ENCODE data around the gene C1QL3.

Gene C1QL3

DNA sequence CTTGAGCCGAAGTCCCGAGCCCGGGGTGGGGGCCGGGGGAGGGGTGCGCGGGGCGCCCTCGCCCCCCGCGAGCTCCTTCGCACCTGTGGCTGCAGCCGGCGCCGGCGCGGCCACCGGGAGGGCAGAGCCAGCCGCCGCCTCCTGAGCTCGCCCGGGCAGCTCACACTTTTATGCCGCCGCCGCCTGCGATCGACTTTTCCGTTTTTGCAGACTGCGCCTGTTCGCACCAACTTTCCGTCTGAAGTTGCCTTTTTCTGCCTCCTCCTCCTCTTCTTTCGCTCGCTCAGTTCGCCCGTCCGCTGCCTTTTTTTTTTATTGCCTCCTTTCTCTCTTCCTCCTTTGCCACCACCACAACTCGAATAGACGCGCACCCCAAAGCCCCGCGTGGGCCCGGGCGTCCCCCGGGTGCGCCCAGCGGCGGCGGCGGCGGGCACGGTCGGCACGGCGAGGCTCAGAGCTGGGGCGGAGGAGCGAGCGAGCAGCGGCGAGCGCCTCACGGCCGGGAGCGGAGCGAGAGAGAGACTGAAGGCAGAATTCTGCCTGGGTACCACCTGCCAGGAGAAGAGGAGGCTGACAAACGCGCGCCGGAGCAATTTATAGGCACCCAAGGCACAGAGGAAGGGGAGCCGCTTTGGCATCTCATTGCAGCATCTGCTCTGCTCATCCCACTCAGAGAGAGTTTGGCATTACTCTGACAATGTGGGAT lies at the start of gene C1QL3:
Gene C1QL3, minus strand, starts transcription at position 569 of the 706 bp plus-strand sequence. CDS start 814 bp downstream, outside the sequence.
- peak; percentile 63 for DNase-seq (ENCODE audit: low read depth, low spot score)

DNA sequence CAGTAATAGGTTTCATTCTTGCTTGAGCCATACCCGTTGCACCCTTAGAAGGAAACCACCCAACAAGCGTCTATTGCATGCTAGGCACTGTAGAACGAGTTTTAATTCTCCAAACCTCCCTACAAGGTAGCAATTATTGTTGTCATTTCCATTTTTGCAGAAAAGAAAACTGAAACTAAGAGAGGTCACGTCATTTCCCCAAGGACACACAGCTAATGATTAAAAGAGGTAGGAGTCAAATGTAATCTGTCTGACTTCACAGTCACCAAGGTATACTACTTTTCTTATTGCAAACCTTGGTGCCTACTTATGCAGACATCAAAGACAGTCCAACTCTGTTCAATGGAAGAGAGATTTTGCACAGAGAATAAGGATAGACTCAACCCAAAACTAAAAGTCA lies 49.1 kb upstream of the C1QL3 start:
- no peak for DNase-seq (ENCODE audit: low read depth, low spot score)

DNA sequence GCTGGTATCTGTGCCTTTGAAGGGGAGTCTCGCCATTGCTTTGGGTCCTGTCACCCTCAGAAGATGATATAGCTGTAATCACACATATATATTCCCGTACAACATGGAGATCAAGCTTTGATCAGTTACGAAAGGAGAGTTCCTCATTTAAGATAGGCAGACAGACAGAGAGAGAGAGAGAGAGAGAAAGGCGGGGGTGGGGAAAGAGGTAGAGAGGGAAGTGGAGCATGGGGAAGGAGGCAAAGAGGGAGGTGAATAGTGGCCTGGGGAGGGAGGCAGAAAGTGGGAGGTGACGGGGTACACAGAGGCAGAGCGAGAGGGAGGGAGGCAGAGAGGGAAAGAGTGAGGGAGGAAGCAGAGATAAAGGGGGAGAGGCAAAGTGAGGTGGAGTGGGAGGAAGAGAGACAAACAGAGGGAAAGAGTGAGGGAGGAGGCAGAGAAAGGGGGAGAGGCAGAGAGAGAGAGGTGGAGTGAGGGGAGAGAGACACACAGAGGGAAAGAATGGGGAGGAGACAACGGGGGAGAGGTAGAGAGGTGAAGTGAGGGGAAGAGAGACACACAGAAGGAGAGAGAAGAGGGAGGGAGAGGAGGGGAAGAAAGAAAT lies 44.6 kb upstream of the C1QL3 start:
- DNase-seq (ENCODE audit: low read depth, low spot score), result no peak

DNA sequence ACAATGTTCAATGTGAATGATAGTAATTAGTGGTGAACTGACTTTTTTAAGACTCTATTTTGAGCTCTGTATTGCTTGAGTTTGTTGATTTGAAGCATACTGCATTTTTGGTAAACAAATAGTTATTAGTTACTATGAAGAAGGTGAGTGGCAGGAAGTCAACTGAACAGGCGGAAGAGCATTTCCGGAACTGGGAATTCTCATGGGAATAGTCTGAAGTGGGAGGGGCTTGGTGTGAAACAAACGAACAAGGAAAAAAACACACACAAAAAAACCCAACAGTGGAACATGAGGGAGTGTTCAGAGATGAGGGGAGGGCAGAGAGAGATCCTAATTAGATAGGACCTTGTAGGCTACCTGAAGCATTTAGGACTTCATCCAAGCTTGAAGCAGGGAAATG lies 43.9 kb upstream of the C1QL3 start:
- no peak for DNase-seq (ENCODE audit: low read depth, low spot score)

DNA sequence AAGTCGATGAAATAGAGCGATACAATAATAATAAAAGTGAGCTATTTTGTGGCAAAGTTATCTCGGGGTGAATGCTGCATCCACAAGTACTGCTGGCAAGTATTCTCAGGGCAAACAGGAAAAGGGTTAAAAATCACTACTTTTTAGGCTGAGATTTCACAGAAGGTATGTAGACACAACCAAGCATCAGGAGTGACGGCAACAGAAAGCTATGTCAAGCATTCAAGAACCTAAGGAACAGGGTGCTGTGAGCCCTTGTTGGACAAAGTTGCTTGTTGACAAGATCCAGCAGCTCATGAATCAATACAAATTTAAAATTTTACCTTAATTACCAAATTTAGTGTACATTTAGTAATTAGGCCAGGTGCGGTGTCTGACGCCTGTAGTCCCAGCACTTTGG lies 41.2 kb upstream of the C1QL3 start:
- DNase-seq (ENCODE audit: low read depth, low spot score), result no peak

DNA sequence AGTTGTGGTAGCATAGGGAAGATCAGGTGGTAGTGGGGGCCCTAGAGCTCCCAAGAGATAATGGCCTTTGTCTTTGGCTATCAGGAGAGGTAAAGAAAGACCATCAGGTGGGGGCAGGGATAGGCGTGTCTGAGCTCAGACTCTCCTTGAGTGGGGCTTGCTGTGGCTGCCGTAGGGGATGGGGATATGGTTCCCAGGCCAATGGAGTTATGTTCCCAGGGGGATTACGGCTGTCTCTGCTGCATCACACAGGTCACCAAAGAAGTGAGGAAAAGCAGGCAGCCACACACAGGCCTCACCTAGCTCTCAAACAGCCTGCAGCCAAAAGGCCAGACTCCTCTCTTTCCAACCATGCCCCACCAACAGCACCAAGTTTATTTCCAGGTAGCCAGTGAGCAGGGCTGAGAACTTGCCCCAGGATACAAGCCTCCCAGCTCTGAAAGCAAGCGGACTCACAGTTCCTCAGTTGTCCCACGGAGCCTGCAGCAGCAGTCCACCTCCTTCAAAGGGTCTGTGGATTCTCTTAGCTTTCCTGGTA lies 37.6 kb upstream of the C1QL3 start:
- no peak for DNase-seq (ENCODE audit: low read depth, low spot score)

DNA sequence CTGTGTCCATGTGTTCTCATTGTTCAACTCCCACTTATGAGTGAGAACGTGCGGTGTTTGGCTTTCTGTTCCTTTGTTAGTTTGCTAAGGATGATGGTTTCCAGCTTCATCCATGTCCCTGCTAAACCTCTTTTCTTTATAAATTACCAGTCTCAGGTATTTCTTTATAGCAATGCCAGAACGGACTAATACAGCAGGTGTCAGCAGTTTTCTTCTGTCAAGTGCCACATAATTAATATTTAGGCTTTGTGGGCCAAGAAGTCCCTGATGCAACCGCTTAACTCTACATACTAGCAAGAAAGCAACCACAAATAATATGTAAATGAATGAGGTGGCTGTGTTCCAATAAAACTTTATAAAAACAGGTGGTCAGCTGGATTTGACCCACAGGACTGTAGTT lies 26.3 kb upstream of the C1QL3 start:
- DNase-seq (ENCODE audit: low read depth, low spot score), result no peak

DNA sequence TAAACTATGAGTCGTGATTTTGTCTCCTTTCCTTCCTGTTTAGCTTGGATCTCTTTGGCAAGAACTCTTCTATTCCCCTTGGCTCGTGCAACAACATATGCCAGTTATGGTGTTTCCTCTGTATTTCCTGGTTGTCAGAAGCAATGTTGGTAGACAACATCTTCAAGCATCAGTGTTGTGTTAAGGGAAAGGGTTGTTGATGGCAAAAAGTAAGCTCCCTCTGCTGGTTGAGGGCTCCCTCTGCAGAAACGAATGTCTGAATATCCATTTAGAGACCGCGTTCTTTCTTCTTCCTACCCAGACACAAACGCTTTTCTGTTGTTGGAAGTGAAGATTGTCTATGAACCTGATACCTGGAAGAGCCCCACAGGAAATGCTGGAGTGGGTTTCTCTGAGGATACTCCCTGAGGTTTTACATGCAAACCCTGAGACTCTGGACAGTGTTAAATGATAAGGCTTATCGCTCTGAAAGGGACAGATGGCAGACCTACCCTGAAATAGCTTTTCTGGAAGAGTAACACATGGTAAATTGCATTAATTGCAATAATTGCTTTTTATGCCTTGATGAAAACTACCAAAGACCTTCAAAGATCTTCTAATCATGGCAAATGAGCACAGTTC lies 23.5 kb upstream of the C1QL3 start:
- peak; percentile 33 for DNase-seq (ENCODE audit: low read depth, low spot score)

DNA sequence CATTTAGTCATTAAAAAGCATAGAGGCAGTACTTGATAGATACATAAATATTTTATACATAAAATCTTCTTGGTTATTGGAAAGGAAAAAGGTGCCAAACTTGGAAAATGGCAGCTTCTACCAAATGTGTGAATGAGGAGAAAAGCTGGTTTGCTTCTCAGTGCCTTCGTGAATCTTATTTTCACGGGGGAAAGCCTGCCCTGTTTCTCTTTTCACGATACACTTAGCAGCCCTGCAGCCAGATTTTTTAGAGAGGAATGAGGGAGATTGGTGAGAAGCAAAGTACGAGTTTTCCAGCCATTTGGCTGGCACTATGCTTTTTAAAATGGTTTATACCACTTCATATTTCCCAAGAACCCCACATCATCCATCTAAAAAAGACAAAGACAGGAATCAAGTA lies 22.9 kb upstream of the C1QL3 start:
- DNase-seq (ENCODE audit: low read depth, low spot score), result no peak

DNA sequence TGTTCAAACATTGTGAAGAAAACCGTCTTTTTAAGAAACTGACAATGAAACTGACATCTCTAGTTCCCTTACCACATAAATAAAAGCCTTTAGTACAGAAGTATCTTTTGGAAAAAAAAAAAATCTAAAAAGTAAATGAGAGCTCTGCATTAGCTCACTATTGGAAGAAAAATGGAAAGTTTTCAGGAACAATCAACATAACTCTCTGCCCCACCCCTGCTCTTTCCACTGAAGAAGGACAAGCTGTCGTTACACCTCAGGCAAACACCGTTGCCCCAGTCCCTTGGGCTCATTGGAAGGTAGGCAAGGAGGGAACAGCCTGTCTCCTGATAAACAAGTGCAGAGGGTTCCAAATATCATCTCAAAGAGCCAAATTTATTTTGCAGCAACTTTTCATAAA lies 22.4 kb upstream of the C1QL3 start:
- DNase-seq (ENCODE audit: low read depth, low spot score), result no peak

DNA sequence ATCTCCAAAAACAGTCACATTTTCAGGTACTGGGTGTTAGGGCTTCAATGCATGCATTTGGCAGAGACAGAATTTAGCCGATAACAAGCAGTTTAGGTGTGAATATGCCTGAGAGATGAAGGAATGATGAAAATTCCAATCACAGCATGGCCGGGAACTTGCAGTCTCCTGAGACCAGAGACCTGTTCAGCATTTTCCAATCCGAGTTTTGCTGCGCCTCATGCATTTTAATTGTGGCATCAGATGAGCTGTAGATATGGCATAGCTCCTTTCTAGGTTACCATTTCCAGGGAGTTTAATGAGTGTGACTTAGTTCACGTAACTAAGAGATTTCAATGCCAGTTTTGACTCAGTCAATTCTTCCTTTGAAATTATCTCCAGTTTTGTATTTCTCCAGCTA lies 14.5 kb upstream of the C1QL3 start:
- no peak for DNase-seq (ENCODE audit: low read depth, low spot score)

DNA sequence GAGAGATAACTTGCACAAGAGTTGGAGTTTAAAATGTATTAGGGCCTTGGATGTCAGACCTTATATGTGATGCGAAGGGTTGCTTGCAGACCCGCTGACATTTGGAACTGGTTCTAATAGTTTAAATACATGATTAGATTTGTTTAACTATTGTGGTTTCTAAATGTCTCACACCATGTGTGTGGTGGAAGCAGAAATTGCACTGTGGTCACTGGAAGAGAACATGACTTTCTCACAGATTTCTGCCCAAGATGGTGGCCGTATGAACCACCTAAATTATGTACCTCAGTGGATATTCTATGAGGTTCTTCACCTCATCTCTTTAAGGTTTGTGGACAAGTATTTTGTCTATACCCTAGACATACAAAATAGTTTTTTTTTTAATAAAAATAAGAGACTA lies 8.2 kb upstream of the C1QL3 start:
- DNase-seq (ENCODE audit: low read depth, low spot score), result no peak

DNA sequence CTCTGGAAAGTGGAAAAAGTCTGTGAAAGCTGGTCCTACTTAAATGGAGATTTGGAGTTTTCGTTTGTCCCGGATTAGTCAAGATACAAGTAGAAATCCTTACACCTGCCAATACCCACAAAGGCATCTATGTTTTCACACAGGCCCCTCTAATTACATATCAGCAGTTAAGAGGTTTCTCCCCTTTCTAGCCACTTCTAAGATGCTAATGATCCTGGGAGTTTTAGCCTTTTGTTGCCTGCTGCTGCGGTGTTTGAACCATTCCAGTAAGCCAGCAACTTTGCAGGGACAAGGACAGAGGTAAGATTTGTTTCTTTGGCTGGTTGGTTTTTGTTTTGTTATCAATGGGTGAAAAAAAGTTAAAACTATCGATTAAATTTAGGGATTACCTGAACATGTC lies 5.8 kb upstream of the C1QL3 start:
- DNase-seq (ENCODE audit: low read depth, low spot score), result no peak

DNA sequence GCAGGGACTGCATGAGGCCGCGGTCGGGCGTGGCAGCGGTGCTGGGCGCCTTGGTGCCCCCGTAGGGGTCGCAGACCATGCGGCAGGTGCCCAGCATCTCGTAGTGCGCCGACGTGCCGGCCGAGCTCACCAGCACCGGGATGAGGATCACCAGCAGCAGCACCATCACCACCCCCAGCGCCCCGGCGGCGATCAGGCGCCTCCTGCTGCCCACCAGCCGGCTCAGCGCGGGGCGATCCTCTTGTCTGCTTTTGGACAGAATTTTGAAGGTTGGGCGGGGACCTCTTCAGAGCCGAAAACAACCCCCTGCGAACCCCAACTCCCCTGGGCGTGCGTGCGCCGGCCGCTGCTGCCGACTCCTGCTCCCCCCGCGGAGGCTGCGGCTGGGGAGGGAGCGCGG lies 779 bp downstream of the C1QL3 start:
- peak; percentile 49 for DNase-seq (ENCODE audit: low read depth, low spot score)

DNA sequence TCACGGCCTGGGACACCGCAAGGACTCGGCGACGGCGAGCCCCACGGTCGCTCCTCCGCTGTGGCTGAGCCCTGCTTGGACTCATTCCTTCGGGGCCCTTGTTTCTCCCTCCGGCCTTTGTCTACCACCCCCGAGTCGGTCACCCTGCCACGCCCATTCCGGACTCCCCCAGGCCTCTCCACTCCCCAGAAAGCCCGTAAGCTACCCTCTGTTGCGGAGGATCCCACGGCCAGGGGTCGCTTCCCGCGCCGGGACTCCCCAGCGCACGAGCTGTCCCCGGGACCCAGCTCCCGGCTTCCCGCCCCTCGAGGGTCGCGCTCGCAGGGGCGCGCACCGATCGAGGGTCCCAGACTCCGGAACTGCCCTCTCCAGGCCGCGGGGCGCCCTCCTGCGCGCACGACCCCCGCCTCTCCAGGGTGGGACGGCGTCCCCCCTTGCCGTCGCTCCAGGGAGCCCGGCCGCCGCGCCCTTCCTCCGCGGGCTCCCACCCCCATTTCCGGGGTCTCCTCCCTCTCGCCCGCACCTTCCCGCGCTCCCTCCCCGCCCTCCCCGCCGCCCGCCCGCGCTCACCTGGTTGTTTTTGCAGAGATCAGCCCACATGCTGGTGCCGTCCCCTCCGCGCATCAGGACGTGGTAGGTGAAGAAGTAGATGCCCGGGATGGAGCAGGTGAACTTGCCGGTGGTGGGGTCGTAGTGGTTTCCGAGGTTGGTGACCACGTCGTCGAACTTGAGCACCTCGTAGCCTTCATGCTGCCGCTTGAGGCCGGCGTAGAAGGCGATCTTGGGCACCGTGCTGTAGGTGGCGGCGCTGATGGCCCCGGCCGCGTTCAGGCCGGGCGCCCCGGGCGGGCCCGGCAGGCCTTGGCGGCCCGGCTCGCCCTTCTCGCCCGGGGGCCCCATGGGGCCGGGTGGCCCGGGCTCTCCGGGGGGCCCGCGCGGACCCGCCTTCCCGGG lies 1.5 kb downstream of the C1QL3 start:
- DNase-seq (ENCODE audit: low read depth, low spot score), result peak; percentile 20

DNA sequence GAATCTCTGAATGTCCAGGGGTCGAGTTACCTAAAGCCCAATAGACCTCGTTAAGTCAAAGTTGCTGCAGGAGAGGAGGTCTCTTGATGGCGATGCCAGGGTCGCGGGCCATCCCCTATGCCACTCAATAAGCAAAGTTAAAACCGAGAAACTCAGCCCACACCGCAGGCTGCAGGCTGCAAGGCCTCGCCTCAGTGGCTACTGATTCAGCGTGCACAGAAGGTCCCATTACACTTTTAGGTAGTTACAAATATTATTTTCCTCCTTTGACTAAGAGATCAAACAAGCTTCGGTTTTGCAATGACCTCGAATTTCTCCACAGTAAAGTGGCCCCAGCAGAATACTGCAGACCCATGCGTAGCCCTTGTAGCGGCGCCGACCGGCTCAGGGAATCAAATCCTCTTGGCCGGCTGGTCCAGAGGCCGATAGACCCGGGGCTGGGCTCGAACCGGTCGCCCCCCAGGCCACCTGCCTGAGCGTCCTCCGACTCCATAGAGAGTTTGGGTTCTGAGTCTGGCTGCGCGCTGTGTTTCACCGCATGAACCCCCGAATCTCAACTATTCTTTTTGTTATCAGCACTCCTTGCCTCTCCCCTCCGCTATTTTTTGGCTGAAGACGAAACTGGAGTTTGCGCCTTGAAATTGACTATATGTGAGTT lies 2.3 kb downstream of the C1QL3 start:
- DNase-seq (ENCODE audit: low read depth, low spot score), result no peak

DNA sequence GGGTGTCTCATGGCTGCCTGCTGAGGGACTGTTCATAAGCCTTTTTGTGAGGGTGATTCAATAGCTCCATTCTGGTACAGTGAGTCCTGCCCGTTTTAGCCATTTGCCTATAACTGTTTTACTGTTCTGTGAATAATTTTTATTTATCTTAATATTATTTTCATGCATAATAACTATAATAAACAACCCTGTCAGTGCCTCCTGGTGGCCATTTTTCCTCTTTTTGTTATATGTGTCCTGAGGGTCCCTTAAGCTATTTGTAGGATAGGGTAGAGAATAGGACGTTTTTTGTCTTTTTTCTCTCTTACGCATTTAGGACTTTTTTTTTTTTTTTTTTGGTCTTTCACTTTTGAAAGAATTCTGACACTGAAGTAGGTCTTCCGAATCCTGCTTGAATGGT lies 2.9 kb downstream of the C1QL3 start:
- no peak for DNase-seq (ENCODE audit: low read depth, low spot score)

DNA sequence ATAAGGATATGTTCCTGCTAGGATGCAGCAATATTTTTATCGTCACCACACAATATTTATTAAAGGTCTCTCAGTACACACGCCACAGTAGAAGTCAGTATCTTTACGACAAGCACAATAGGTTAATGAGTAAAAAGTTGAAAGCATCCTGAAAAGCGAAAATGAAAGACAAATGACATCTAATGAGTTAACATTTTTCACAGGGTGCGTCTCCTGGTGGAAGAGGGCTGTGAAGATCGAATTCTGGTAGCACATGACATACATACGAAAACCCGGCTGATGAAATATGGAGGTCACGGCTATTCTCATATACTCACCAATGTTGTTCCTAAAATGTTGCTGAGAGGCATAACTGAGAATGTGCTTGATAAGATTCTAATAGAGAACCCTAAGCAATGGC lies 10.8 kb downstream of the C1QL3 start:
- DNase-seq (ENCODE audit: low read depth, low spot score), result no peak

DNA sequence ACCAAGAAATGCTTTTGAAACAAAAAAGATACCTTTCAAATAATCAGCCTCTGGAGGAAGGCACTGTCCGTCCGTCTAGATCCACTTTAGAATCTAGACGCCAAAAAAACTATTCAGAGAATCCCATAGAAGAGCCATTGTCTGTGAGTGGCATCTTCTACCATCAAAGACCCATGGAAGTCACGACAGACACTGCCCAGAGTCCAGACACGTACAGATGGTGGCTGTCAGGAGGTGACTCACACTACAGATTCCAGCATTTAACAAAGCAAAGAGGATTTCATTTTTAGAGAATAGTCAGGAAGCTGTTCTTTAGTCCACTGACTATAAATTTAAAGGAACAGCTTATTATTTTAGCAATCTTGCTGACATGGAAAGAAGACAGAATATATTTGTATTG lies 11.7 kb downstream of the C1QL3 start:
- no peak for DNase-seq (ENCODE audit: low read depth, low spot score)

DNA sequence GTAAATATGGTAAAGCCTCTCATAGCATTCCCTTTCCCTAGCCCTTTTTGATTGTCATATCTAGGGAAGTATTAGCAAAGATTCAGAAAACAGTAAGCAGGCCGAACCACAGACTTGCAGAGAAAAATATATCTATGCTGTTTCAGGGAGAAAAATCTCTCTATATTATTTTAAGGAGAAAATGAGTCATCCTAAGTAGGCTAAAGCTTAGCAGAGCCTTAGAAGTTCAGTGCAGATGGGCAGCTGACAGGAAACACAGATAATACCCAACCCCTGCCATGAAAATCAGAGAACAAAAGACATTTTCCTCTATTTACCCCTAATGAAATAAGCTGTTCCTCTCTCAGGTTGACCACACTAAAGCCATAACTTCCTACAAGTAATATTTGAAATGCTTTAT lies 16.5 kb downstream of the C1QL3 start:
- DNase-seq (ENCODE audit: low read depth, low spot score), result no peak

DNA sequence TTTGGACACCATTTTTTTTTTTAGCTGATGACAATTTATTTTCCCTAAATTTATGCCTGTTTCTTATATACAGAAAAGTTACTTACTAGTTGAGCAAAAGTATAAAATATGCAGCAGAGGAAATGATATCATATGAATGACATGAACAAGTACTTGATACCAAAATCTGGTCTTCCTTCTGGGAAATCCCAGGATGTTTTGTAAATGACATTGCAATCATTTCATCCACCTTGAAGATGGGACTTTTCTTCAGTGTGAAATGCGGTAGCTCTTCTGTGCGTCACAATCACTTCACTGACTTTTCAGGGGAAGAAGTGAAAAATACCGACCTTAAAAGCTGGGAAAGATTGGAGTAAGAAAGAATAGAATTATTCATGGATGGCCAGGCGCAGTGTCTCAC lies 23.8 kb downstream of the C1QL3 start:
- no peak for DNase-seq (ENCODE audit: low read depth, low spot score)
